Ishikawa (cell line): ENCODE data around the gene RANBP9.

Source experiments
- CEBPB ChIP-seq: IDR thresholded peaks from 2 replicates; pipeline ENCODE4 v1.6.1; 2012
- CREB1 ChIP-seq: IDR thresholded peaks from 2 replicates; pipeline ENCODE4 v1.6.1; 2012; ENCODE audit warnings: low read depth
- EGR1 ChIP-seq: IDR thresholded peaks from 2 replicates; pipeline ENCODE4 v1.6.1; 2012
- EP300 ChIP-seq: IDR thresholded peaks from 2 replicates; pipeline ENCODE4 v1.6.1; 2012; ENCODE audit warnings: borderline replicate concordance
- FOXM1 ChIP-seq: IDR thresholded peaks from 2 replicates; pipeline ENCODE4 v1.6.1; 2012; ENCODE audit warnings: low read depth, borderline replicate concordance
- NFIC ChIP-seq: IDR thresholded peaks from 2 replicates; pipeline ENCODE4 v1.6.1; 2012
- RAD21 ChIP-seq: IDR thresholded peaks from 2 replicates; pipeline ENCODE4 v1.6.1; 2012; ENCODE audit warnings: low read depth
- TAF1 ChIP-seq: IDR thresholded peaks from 2 replicates; pipeline ENCODE4 v1.6.1; 2012; ENCODE audit warnings: low read depth, mild to moderate bottlenecking
- TCF12 ChIP-seq: IDR thresholded peaks from 2 replicates; pipeline ENCODE4 v1.6.1; 2012; ENCODE audit warnings: low read depth
- YY1 ChIP-seq: IDR thresholded peaks from 2 replicates; pipeline ENCODE4 v1.6.1; 2012; ENCODE audit warnings: low read depth
- TF ChIP-seq, protein P1 (sequence below): IDR thresholded peaks from 2 replicates; pipeline ENCODE4 v1.6.1; 2012
- TF ChIP-seq, protein P2 (sequence below): IDR thresholded peaks from 2 replicates; pipeline ENCODE4 v1.6.1; 2012; ENCODE audit warnings: low read depth, mild to moderate bottlenecking
- TF ChIP-seq, protein P3 (sequence below): IDR thresholded peaks from 2 replicates; pipeline ENCODE4 v1.6.1; 2012

DNA sequence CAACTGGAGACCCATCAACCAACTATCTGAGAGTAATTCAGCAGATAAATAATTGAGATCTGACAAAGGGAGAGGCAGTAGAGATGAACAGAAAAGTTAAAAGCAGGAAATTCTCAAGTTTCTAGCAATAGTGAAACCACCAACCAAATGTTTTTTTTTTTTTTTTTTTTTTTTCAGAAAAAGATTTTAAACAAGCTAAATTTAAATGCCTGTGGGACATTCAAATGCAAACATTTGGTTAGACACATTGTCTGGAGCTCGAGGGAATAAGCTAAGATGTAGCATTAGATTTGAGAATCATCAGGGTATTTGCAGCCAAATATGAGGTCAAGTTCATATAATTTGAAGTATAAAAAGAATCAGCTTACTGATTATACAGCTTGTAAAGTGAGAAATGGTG is 16.4 kb downstream of the RANBP9 start:
- TF ChIP-seq RAD21: no peak
- TF ChIP-seq TAF1: no peak
- TF ChIP-seq CEBPB: no peak
- TF ChIP-seq NFIC: no peak
- TF ChIP-seq, protein P1, sequence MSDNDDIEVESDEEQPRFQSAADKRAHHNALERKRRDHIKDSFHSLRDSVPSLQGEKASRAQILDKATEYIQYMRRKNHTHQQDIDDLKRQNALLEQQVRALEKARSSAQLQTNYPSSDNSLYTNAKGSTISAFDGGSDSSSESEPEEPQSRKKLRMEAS: no peak
- TF ChIP-seq EP300: no peak
- TF ChIP-seq, protein P2, sequence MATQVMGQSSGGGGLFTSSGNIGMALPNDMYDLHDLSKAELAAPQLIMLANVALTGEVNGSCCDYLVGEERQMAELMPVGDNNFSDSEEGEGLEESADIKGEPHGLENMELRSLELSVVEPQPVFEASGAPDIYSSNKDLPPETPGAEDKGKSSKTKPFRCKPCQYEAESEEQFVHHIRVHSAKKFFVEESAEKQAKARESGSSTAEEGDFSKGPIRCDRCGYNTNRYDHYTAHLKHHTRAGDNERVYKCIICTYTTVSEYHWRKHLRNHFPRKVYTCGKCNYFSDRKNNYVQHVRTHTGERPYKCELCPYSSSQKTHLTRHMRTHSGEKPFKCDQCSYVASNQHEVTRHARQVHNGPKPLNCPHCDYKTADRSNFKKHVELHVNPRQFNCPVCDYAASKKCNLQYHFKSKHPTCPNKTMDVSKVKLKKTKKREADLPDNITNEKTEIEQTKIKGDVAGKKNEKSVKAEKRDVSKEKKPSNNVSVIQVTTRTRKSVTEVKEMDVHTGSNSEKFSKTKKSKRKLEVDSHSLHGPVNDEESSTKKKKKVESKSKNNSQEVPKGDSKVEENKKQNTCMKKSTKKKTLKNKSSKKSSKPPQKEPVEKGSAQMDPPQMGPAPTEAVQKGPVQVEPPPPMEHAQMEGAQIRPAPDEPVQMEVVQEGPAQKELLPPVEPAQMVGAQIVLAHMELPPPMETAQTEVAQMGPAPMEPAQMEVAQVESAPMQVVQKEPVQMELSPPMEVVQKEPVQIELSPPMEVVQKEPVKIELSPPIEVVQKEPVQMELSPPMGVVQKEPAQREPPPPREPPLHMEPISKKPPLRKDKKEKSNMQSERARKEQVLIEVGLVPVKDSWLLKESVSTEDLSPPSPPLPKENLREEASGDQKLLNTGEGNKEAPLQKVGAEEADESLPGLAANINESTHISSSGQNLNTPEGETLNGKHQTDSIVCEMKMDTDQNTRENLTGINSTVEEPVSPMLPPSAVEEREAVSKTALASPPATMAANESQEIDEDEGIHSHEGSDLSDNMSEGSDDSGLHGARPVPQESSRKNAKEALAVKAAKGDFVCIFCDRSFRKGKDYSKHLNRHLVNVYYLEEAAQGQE: no peak
- no peak for TF ChIP-seq FOXM1
- no peak for TF ChIP-seq YY1
- TF ChIP-seq CREB1: no peak
- TF ChIP-seq TCF12: no peak
- TF ChIP-seq, protein P3, sequence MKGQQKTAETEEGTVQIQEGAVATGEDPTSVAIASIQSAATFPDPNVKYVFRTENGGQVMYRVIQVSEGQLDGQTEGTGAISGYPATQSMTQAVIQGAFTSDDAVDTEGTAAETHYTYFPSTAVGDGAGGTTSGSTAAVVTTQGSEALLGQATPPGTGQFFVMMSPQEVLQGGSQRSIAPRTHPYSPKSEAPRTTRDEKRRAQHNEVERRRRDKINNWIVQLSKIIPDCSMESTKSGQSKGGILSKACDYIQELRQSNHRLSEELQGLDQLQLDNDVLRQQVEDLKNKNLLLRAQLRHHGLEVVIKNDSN: no peak
- no peak for TF ChIP-seq EGR1
